GM04503 (cell line): ENCODE measurements around the gene CBLB.

ENCODE experiments used
- DNase-seq: peaks from one replicate; pipeline ENCODE4 v3.0.0-alpha.2; 2012; ENCODE audit warnings: low read depth

The CBLB gene

DNA sequence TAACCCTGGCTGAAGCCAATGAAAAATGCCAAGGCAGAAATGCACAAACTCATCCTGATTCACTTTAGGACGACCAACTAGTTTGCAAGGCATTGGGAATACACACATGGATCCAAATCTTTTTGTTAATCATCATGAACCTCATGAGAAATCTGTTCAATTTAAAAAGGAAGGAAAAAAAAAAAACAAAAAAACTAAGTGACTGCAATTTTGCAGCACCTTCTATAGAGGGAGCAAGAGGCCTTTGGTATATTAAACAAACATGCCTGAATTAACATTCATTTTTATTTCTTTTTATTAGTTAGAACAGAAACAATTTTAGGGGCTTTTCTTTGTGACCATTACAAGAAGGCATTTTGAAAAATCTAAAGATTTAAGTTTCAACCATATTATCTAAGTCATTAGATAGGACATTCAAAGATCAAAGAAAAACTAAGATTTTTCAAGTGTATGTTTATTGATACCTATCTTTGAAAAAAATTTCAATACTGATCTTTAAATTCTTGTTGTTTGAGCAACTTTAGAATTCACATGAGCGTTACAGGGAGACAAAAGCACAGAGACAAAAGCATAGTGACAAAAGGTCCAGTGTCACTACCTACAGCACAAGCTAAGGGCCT, 182.4 kb downstream of the CBLB start:
- no peak for DNase-seq

DNA sequence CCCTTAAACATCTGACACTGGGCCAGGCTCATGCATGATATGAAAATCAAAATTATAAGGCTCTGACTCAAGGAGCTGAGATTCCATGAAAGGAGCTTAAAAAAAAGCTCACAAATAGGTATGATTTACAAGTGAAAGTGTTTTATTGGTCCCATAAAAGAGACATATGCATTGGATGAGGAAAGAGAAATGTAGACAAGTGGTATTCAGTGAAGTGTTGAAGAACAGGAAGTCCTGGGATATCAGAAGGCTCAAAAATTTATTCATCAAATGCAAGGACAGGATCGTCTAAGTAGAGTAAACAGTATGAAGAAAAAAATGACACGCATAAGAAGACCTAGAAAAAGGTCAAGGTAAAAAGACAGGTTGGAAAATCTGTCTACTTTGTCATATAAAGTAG, 188.9 kb downstream of the CBLB start:
- no peak for DNase-seq

DNA sequence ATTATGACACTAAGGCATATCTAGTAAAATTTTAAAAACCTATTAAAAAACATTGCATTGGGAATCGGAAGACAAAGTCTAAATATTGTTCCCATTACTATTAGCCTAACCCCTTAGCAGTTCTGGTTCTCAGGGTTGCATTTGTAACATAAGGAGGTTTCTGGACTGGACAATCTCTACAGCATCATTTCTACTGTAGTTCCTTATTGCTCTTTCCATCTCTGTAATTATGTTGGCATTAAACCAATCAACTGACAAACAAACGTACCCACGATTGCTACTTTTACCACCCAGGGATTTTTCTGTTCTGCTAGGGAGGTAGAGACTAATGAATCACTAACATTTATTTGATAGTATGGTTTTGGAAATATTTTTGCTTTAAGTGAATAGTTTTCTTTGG, 190.8 kb downstream of the CBLB start:
- DNase-seq = no peak

DNA sequence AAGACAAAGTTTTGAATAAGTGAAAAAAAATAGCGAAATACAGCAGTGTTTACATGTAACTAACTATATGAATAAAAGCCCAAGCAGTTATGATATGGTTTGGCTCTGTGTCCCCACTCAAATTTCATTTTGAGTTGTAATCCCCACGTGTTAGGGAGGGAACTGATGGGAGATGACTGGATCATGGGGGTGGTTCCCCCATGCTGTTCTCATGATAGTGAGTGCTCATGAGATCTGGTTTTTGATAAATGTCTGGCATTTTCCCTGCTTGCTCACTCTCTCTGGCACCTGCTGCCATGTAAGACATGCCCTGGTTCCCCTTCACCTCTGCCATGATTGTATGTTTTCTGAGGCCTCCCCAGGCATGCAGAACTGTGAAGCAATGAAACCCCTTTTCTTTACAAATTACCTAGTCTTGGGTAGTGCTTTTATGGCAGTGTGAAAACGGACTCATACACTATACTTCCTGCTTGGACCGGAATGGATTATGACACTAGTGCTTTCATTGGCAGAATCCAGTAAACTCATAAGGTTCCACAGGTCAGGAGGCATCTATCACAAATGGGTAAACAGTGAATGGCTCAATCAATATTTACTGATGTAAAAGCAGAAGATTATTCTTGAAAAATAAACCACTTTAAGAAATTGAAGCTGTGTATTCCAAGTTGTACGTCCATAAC, 192.1 kb downstream of the CBLB start:
- DNase-seq = no peak

DNA sequence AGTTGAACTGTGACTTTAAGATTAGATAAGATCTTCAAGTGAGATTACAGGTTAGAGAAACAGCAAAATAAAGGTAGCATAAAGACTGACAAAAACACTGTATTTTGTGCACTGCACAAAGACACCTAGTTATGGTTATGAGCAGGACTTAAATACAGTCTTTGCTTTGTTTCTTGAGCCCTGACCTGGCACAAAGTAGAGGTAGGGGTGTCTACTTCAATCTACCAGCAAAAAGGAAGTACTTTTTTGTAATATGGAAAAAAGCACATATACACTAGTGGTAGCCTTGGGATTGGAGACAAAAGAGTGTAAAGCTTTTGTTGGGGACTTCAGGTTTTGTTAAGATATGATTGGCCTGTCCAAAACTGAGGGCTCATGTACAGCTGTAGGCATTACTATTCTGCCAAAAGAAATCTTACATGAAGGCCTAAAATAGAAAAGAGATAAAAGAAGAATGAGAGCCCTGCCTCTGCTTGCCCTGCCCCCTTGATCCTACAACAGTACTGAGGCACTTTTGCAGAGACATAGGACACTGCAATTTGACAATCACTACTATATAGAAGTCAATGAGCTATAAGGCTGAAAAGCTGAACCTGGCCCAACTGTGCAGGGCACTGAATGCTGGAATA, 194.3 kb downstream of the CBLB start:
- no peak for DNase-seq

DNA sequence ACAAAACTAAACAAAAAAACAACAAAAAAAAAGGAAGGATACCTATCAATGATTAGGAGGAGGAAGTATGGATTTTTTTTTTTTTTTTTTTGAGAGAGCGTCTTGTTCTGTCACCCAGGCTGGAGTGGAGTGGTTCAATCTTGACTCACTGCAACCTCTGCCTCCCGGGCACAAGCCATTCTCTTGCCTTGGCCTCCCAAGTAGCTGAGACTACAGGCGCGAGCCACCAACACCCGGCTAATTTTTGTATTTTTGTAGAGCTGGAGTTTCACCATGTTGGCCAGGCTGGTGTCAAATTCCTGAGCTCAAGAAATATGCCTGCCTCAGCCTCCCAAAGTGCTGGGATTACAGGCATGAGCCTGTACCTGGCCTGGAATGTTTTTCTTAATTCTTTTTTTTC, 195.8 kb downstream of the CBLB start:
- no peak for DNase-seq

DNA sequence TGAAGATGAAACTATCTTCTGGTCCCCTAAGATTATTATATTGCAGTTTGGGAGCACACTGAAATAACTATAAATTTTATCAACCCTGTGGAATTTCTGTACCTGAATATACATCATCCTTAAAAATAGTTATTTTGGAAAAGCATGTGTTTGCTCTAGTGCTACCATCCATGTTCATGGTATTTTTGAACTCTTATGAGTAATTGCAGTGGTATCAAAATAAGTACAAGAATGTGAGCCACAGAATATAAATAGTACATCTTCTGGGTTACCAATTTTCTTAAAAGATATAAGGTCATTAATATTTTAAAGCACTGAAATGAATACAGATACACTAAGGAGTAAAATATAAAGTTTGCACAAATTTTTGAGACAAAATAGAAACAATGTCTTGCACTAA, 206.5 kb downstream of the CBLB start:
- DNase-seq = no peak

DNA sequence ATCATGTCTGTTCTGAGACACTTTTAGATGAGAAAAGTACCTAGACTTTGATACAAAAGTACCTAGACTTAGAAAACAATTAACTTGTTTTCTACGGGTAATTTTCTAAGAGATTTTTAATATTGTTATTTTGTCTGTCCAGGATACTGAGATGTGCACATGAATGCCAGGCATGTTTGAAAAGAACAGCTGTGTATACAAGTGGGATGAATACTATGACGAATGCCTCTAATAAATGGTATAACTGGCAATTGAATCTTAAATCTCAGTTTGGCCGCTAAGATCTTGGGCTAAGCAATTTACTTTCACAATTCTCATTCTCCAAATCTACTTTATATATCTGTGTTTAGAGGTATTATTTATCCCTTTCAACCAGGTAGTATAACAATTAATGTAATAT, 207.4 kb downstream of the CBLB start:
- no peak for DNase-seq

DNA sequence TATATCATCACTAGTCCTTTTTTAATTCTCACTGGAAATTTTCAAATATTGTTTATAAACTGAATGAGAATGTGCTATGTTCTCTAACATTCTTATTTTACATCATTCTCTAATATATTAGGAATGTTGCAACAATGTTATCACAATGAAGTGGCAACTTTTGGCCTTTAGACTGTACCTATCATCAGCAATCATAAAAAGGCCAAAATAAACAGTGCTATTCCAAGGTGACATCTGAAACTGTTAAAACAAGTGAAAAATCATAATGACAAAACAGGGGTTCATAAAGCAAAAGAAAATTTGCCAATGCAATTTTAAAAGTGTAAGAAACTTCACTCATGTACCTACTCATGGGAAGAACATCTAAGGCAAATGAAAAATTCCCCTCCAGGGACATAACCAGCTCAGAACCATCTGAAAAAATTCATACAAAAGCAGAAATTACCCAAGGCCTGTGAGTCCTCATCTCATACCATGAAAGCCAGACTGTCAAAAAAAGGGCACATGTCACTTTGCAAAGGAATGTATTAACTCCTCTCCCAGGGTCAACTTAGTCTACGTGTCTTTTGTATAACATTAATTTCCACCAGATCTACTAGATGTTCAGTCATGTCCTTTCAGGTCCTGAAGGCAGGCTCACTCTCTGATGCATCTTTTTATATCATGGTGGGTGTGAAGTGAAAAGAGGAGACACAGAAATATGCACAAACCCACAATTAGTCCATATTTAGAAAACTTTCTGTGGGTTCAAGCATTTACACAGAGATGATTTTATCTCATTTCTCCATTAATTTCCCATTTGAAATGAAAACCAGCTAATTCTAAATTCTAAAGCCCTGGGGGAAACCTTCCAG, 211.9 kb downstream of the CBLB start:
- DNase-seq = no peak

DNA sequence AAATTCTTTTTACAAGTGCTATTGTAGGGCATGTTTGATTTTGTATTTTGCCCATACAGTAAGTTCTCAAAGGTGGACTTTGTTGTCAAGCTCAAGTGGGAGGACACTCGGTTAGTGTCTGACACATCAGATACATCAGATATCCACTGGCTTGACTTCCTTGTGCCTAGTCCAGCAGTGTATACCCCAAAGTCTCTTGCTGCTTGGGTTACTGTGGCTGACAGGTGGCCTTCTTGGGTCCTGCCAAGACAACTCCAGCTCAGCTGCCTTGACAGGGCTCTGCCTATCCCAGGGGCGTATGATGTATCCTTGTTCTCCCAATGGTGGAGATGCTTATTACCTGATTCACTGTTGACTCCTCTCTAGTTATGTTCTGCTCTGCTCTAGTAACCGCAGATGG, 214.9 kb downstream of the CBLB start:
- no peak for DNase-seq

DNA sequence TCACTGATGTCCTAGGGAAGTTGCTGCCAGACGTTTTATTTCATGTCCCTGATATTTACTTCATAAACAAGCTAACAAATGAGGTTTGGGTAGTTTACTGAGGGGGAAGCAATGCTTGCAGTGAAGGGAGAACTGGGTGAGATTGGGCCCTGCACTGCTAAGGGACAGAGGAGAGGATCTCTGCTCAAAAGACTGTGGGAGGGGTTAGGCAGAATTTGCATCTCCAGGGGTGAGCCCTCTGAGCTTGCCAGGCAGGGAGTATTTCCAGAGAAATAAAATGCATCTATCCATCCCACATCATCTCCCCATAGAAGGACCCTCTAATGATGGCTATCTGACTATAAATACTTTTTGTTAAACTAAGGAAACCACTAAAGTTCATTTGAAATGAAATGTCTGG, 215.6 kb downstream of the CBLB start:
- no peak for DNase-seq

DNA sequence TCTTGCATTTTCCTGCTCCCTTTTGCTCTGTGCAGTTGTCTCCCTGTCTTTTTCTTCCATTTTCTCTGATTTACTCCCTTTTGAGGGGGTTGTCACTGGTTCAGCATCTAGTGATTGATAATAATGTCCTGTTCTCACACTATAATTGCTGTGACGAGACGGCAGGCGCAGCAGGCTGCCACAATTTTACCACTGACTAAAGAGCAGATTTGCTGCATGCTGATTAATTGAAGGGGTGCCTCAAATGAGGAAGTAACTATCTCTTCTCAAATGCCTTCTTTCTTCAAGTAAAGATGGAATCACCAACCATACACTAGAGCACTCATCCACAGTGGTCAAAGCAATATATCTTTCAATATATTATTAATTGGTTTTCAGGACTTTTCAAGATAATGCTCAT, 219.3 kb downstream of the CBLB start:
- no peak for DNase-seq

DNA sequence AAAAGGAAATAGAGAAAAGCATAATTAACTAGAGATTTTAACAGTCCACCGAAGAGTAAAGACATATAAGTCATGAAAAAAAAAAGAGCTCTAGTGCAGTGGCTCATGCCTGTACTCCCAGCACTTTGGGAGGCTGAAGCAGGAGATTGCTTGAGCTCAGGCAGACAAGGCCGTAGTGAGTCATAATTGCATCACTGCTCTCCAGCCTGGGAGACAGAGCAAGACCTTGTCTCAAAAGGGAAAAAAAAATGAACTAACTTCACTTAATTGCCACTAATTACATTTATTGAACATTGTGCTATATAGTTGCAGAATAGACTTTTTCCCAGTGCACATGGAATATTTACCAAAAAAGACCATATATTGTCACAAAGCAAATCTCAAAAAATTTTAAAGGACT, 221.8 kb downstream of the CBLB start:
- DNase-seq = peak; percentile 62

DNA sequence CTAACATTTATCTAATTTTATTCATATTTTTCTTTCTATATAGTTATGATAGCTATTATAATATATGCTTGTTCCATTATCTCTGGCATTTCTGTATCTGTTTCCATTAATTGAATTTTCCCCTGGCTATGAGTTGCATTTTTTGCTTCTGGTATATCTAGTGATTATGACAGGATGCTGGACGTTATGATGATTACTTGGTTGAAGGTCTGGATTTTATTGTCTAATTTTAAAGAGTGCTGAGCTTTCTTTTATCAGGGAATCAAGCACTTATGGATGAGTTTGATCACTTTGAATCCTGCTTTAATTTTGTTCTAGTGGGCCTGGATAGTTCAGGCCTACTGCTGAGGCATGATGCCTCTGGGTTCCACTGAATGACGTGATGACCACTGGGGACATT, 229.7 kb downstream of the CBLB start:
- DNase-seq = no peak

DNA sequence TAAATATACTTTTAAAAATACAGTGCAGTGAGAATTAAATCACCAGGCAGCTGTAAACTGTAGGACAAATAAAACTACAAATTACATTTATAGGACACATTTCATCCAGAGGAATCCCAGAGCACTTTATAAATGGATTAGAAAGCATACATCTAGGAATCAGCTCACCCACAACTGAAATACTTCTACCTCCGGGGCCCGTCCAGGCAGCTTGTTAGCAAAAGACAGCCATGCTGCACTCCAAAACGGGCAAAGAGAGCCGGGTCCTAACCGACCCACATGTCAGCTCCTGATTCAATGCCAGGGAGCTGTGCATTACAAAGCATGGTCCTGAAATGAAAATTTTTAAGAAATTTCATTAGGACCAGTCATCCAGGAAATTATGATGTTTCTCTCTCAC, 234.1 kb downstream of the CBLB start:
- no peak for DNase-seq

DNA sequence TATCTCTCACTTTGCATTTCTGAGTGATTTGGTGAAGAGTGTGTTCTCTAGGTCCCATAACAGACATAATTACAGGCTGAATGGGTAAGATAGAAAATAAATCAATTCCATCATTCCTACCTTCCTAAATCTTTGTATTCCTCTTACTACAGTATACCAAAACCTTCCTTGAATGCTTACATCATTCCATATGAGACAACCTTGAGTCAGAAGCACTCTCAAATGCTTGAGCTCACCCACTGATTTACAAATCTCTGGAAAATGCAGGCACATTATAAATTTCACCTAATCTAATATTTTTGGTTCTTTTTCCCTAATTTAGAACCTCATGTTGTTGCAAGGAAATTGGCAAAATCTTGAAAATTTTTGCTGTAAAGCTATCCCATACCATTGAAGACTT, 239.1 kb downstream of the CBLB start:
- DNase-seq = no peak

DNA sequence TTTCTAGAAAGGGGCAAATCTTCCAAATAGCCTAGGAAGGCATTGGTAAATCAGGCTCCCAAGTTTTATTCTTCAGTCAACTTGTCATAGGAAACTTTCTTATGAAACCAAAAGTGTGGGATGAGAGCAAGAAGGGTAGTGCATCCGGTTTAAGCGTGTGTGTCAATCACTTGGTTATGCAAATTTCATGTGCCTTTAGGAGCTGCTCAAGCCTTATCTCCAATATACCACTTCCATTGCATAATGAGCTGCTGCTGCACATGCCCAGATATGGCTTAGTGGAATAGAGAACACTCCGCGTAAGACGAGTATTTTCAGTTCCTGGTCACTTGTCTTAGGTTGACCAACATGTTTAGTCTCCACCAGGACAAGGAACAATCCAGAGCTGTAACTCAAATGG, 242.1 kb downstream of the CBLB start:
- DNase-seq = no peak

DNA sequence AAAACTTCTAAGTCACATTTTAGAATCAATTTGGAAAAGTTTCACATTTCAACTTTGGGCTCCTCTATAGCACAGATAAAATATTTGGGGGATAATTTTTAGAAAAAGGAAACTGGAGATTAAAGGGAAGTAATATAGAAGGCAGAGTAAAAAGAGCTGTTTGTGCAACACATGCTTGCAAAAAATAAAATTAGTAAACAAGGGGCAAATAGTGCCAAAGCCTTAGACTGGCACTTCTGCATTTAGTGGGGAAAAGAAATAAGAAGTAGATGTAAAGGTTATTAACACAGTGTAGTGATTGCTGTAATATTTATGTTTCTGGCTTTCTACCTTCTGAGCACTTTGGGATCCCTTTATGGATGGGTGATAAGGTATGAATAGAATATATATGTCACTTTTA, 246.6 kb downstream of the CBLB start:
- DNase-seq = no peak

DNA sequence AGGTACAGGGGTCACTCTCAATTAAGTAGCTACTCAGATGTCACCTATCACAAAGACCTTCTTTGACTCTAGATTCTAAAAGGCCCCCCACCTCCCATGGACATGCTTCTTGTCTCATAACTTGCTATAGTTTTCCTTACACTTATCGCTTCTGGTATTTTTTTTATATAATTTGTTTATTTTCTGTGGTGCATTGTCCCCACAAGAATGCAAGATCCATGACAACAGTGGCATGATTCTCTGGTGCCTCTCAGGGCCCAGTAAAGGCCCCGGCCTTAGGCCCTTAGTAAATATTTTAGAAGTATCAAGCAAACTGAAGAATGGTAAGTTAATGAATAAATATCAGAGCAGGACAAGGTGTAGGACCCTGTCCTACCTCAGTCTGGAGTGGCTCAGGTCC, 248.6 kb downstream of the CBLB start:
- DNase-seq = no peak

DNA sequence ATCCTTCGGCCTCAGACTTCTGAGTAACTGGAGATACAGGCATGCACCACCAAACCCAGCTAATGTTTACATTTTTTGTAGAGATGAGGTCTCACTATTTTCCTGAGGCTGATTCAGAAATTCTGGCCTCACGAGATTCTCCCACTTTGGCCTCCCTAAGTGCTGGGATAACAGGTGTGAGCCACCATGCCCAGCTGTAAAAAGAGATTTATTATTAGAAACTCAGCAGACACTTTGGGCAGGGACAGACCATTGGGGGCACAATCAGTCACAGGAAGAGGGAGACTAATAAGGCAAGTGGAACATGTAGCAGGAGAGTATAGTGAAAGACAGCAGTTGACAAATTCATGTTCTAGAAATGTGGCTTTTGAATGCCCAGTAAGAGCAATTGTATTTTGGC, 249.2 kb downstream of the CBLB start:
- no peak for DNase-seq

DNA sequence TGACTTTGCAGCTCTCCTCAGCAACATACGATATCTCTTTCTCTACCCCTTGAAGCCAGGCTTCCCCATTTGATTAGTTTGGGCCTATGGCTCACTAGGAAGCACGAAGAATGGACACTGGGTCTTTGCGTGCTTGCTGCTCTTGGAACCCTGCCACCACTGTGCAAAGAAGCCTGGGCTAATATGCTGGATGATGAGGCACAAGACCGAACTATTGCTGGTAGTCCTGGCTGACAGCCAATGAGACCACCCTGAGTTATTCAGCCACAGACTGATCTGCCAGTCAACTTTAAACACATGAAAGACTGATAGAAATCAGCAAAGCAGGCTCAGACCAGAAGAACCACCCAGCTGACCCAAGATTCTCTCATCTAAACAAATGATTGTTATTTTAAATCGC, 250.3 kb downstream of the CBLB start:
- DNase-seq = no peak

DNA sequence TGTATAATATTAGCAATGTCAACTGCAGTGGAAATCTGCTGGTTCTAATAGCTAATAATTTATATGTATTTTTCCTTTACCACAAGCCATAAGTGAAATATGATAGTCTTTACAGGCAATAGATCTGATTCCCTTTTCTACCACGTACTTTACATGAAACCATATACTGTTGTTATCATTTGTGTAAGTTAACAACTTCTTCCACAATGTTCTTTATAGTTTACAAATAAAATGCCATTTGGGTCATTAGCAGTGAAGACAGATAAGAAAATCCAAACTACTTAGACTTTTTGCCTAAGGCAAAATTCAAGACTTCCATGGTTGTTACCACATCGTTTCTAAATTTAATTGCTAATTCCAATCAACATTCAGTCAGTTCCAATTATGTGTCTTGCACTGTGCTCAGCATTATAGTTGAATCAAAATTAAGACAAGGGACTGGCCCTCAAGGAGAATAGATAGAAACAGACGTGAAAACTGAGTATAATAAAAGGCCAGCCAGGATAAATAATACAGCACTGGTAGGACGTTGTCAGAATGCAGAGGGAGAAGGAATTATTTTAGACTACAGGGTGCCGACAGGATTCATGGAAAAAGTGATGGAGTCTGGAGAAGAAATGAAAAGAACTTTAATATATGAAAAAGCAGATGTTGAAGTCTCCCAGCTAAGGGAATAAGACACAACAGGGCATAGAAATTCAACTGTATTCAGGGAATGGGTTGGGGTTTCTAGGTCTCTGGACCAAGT, 252.3 kb downstream of the CBLB start:
- no peak for DNase-seq
